GM12875 (cell line): ENCODE results near the gene FUBP3.
"Not testable (repeated sequence)": the region's sequence is repeated elsewhere in the genome, so short reads cannot be mapped to it uniquely, and the experiment has no call there.

Experiments
- H3K4me3 ChIP-seq: one replicate; pipeline ENCODE4 v1.5.1; 2011; ENCODE audit warnings: low read depth, low read length, control low read depth
- CTCF ChIP-seq: IDR thresholded peaks from 2 replicates; pipeline ENCODE4 v1.5.1; 2011; ENCODE audit warnings: low read depth, mild to moderate bottlenecking, control low read depth, inconsistent platforms, low read length, moderate library complexity, borderline replicate concordance; ENCODE audit not compliant: insufficient read depth

FUBP3 gene

GRCh38 chr9:130557077-130557468, 22.3 kb upstream of the FUBP3 start:
- no peak for TF ChIP-seq CTCF
- no peak overlapping the region for H3K4me3 ChIP-seq

GRCh38 chr9:130561056-130561455, 18.3 kb upstream of the FUBP3 start:
- H3K4me3 ChIP-seq, result no peak overlapping the region
- TF ChIP-seq CTCF, result no peak

GRCh38 chr9:130562525-130562924, 16.9 kb upstream of the FUBP3 start:
- H3K4me3 ChIP-seq, result not testable (repeated sequence)

- no peak overlapping the region for H3K4me3 ChIP-seq
- TF ChIP-seq CTCF, result no peak
Measured at GRCh38 chr9:130563797-130564196, 15.6 kb upstream of the FUBP3 start.

- TF ChIP-seq CTCF, result no peak
- no peak overlapping the region for H3K4me3 ChIP-seq
Measured at GRCh38 chr9:130565792-130566191, 13.6 kb upstream of the FUBP3 start.

GRCh38 chr9:130570208-130570607, 9.2 kb upstream of the FUBP3 start:
- H3K4me3 ChIP-seq, result no peak overlapping the region

GRCh38 chr9:130575514-130575913, 3.9 kb upstream of the FUBP3 start:
- no peak for TF ChIP-seq CTCF
- no peak overlapping the region for H3K4me3 ChIP-seq

More at GRCh38 chr9:130570208-130570607, 9.2 kb upstream of the FUBP3 start:
- TF ChIP-seq CTCF, result no peak

- no peak overlapping the region for H3K4me3 ChIP-seq
- TF ChIP-seq CTCF, result no peak
Measured at GRCh38 chr9:130576176-130576575, 3.2 kb upstream of the FUBP3 start.
